ENCODE data around the gene HDLBP. TPM values are rescaled to one million over a fixed set of nuclear protein-coding genes. Genes with fewer than 3 reads are reported as not detected.
"Not testable (repeated sequence)": the region's sequence is repeated elsewhere in the genome, so short reads cannot be mapped to it uniquely, and the experiment has no call there.

HDLBP gene
- total RNA-seq, 4 donors from 2014 or later: 361 to 651 (median 454) TPM

DNA sequence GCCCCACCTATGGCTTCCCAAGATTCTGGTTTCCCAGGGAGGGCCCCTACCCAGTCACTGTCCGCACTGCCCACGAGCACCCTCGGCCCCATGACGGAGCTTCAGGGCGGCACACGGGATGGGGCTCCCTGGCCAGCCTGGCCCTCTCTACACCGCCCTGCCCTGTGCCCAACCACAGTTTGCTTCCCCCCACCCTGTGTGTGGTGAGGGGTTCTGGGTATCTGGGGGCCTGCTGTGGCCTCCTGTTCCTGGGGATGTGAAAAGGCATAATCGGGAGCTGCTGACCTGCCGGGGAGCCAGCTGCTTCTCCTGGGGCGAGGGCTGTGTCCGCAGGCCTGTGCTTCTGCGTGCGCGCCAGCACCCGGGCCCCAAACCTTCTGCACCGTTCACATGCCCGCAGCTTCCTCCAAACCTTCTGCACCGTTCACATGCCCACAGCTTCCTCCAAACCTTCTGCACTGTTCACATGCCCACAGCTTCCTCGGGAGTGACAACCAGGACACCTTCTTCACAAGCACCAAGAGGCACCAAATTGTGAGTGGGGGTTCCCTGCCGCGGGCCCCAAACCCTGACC lies 114.6 kb downstream of the HDLBP start:
- no peak for TF ChIP-seq POLR2A (IDR thresholded peaks at IDR 0.05)
- TF ChIP-seq, protein P1, sequence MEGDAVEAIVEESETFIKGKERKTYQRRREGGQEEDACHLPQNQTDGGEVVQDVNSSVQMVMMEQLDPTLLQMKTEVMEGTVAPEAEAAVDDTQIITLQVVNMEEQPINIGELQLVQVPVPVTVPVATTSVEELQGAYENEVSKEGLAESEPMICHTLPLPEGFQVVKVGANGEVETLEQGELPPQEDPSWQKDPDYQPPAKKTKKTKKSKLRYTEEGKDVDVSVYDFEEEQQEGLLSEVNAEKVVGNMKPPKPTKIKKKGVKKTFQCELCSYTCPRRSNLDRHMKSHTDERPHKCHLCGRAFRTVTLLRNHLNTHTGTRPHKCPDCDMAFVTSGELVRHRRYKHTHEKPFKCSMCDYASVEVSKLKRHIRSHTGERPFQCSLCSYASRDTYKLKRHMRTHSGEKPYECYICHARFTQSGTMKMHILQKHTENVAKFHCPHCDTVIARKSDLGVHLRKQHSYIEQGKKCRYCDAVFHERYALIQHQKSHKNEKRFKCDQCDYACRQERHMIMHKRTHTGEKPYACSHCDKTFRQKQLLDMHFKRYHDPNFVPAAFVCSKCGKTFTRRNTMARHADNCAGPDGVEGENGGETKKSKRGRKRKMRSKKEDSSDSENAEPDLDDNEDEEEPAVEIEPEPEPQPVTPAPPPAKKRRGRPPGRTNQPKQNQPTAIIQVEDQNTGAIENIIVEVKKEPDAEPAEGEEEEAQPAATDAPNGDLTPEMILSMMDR (IDR thresholded peaks at IDR 0.05): no peak
- no peak for DNase-seq
- H3K4me1 ChIP-seq: no peaks in the 10 kb centered on the region
- no peaks in the 10 kb centered on the region for H3K27me3 ChIP-seq
- H3K9me3 ChIP-seq: no peaks in the 10 kb centered on the region
- no peak overlapping the region for H3K4me3 ChIP-seq
- H3K36me3 ChIP-seq: no peaks in the 10 kb centered on the region
- no peak overlapping the region for H3K27ac ChIP-seq

DNA sequence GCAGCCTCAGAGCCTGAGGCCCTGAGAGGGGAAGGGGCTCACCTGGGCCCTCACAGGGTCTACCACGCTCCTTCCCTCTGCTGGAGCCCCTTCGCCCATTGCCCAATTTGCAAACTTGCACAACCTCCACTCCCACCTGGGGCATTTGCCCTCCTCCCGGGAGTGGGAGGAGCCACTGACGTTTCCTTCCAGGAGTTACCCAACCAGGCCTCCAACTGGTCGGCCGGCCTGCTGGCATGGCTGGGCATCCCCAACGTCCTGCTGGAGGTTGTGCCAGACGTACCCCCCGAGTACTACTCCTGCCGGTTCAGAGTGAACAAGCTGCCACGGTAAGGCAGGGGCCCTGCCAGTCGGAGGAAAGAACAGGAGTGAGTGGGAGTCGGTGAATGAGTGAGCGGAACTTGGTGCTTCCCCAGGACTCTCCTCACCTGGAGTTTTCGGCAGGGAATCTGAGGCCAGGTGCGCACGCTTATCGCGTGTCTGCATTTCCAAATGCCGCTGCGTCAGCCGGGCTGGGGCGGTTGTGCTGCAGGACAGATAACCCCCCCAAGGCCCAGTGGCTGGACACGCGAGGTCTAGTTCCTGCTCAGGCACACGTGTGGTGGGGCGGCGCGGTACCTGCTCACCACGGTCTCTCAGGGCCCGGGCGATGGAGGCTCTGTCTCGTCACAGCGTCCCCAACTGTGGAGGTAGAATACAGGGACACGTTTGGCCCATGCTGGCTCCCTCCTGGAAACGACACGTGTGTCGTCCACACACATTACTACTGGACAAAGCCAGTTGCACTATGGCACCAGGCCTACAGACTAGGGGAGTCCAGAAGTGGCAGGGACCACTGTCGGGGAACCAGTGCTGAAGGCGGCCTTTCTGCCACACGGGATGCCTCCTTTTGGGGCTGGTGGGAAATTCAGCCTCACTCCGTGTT lies 115.3 kb downstream of the HDLBP start:
- H3K27me3 ChIP-seq: no peaks in the 10 kb centered on the region
- TF ChIP-seq POLR2A (IDR thresholded peaks at IDR 0.05): no peak
- TF ChIP-seq, protein P1 (IDR thresholded peaks at IDR 0.05): no peak
- H3K4me3 ChIP-seq: no peak overlapping the region
- H3K4me1 ChIP-seq: no peaks in the 10 kb centered on the region
- H3K36me3 ChIP-seq: no peaks in the 10 kb centered on the region
- H3K9me3 ChIP-seq: no peaks in the 10 kb centered on the region
- DNase-seq: no peak
- H3K27ac ChIP-seq: no peak overlapping the region

DNA sequence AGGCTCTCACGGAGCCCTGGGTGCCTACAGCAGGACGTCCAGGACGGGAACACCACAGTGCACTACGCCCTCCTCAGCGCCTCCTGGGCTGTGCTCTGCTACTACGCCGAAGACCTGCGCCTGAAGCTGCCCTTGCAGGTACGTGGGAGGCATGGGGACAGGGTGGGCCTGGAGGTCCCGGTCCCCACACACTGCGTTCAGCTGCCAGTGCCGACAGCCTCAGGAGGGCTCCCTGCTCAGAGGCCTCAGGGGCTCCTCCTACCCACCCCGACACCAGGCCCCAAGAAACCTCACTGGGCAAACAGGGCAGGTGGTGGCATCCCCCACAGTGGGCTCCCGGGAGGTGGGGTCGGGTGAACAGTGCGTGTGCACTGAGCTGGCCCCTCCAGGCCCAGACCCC lies 116.2 kb downstream of the HDLBP start:
- no peaks in the 10 kb centered on the region for H3K27me3 ChIP-seq
- no peaks in the 10 kb centered on the region for H3K36me3 ChIP-seq
- H3K4me1 ChIP-seq: no peaks in the 10 kb centered on the region
- H3K9me3 ChIP-seq: no peaks in the 10 kb centered on the region
- no peak overlapping the region for H3K4me3 ChIP-seq
- TF ChIP-seq POLR2A (IDR thresholded peaks at IDR 0.05): no peak
- TF ChIP-seq, protein P1 (IDR thresholded peaks at IDR 0.05): no peak
- no peak for DNase-seq
- H3K27ac ChIP-seq: no peak overlapping the region

DNA sequence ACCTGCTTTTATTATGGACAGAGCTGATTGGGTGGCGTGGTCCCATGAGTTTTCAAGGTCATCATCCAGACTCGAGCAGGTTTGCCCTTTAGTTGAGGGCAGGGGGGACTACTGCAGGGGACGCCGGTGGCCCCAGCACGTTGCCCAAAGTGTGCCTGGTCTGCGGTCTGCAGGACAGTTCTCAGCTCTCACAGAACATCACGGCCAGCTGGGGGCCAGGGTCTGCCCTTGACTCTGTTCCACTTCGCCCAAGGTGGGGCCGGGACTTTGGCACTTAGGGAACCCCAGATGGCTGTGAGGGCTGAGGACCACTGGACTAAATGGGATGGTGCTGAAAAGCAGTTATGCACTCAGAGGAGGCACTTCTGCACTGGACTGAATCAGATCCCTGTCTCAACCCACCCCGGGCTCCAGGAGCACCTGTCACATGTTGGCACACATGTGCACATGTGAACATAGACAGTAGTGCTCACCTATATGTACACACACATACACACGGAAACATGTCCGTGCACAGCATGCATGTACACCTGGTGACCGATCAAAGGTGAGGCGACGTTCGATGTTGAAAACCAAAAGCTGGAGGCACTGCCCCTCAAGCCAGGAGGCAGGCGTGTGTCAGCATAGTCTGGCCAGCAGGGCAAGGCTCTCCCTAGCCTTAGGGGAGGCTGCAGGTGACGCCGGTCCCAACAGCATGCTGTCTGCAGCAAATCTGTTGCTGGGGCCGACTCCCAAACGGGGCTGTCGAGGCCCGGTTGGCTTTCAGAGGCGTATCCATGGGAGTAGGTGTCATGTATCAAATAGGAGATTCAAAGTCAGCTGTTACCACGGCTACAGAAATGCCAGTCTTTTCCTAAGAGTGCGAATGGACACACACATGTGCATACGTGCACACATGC lies 116.8 kb downstream of the HDLBP start:
- TF ChIP-seq, protein P1 (IDR thresholded peaks at IDR 0.05): no peak
- no peak for TF ChIP-seq POLR2A (IDR thresholded peaks at IDR 0.05)
- Histone ChIP-seq H3K4me3 (no peak overlapping the region), H3K27me3 (no peaks in the 10 kb centered on the region), H3K9me3 (no peaks in the 10 kb centered on the region), H3K27ac (no peak overlapping the region), H3K36me3 (no peaks in the 10 kb centered on the region), H3K4me1 (no peaks in the 10 kb centered on the region)
- DNase-seq: no peak

DNA sequence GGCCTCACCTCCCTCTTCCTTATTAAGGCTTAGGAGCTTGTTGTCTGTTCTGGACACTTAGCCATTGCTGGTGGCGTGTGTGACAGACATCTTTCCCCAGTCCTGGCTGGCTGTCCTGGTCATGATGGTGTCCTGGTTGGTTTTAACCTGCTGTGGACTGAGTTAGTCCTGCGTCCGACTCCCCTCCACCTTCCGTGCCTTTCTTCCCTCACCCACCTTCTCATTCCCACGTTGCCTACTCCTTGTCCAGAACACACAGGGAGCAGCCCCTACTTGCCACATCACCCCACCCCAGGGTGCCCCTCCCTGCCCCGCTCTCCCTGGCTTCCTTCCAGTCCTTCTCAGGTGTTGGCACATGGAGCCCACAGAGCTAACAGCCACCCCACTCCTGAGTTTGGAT lies 117.5 kb downstream of the HDLBP start:
- no peaks in the 10 kb centered on the region for H3K9me3 ChIP-seq
- no peak overlapping the region for H3K4me3 ChIP-seq
- no peak overlapping the region for H3K27ac ChIP-seq
- no peak for TF ChIP-seq POLR2A (IDR thresholded peaks at IDR 0.05)
- TF ChIP-seq, protein P1 (IDR thresholded peaks at IDR 0.05): no peak
- H3K4me1 ChIP-seq: no peaks in the 10 kb centered on the region
- H3K36me3 ChIP-seq: no peaks in the 10 kb centered on the region
- H3K27me3 ChIP-seq: no peaks in the 10 kb centered on the region
- peak in 1 of 3 donors; percentile 48 for DNase-seq

DNA sequence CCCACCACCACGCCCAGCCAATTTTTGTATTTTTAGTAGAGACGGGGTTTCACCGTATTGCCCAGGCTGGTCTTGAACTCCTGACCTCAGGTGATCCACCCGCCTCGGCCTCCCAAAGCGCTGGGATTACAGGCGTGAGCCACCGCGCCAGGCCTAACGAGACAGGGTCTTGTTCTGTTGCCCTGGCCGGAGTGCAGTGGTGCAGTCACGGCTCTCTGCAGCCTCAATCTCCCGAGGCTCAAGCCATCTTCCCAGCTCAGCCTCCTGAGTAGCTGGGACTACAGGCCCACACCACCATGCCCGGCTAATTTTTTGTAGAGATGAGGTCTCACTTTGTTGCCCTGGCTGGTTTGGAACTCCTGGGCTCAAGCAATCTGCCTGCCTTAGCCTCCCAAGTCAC lies 118.2 kb downstream of the HDLBP start:
- not testable (repeated sequence) for DNase-seq, H3K4me3 ChIP-seq, H3K4me1 ChIP-seq

More for the DNA sequence above, 118.2 kb downstream of the HDLBP start:
- H3K36me3 ChIP-seq, H3K27me3 ChIP-seq, H3K27ac ChIP-seq, H3K9me3 ChIP-seq: not testable (repeated sequence)

All from Peyer's patch (tissue), 4 donors.